MCF 10A (cell line): Measurements from ENCODE around the gene ZFAND3. TPM values are rescaled to one million over a fixed set of nuclear protein-coding genes. Genes with fewer than 3 reads are reported as not detected.

ENCODE experiments used
- BruUV-seq: library from RNA; stranded (reverse); fragments of 400-500 nt; replicated peaks from 2 replicates; lab custom pipeline; 2021; lab: Mats Ljungman, UMichigan
- CTCF ChIA-PET: fragments of 300-600 bp; sonication (Branson Sonifier 250); formaldehyde crosslinking; extraction: SDS; loops from one replicate; lab custom pipeline; 2021; ENCODE audit warnings: antibody characterized with exemption, inconsistent platforms; lab: Yijun Ruan, JAX
- POLR2A ChIA-PET: fragments of 300-600, 350-650 bp; sonication (Branson Sonifier 250); formaldehyde crosslinking; extraction: SDS; loops from one replicate; lab custom pipeline; 2020; ENCODE audit warnings: antibody characterized with exemption, inconsistent platforms; lab: Yijun Ruan, JAX
- DNase-seq: peaks from one replicate; pipeline ENCODE4 v3.0.0-alpha.2; 2018; ENCODE audit not compliant: unreplicated experiment
- H3K27ac Mint-ChIP-seq: one replicate; pipeline ENCODE4 v1.8.0; 2022; ENCODE audit warnings: mild to moderate bottlenecking, low read depth, mixed read lengths; ENCODE audit not compliant: unreplicated experiment
- H3K27me3 Mint-ChIP-seq: one replicate; pipeline ENCODE4 v1.8.0; 2022; ENCODE audit warnings: mixed read lengths; ENCODE audit not compliant: insufficient read depth, unreplicated experiment
- H3K36me3 Mint-ChIP-seq: one replicate; pipeline ENCODE4 v1.8.0; 2022; ENCODE audit warnings: mild to moderate bottlenecking, moderate library complexity, mixed read lengths; ENCODE audit not compliant: insufficient read depth, unreplicated experiment
- H3K4me1 Mint-ChIP-seq: one replicate; pipeline ENCODE4 v1.8.0; 2022; ENCODE audit warnings: mixed read lengths; ENCODE audit not compliant: insufficient read depth, unreplicated experiment
- H3K4me3 Mint-ChIP-seq: one replicate; pipeline ENCODE4 v1.8.0; 2022; ENCODE audit warnings: mild to moderate bottlenecking, moderate library complexity, mixed read lengths; ENCODE audit not compliant: unreplicated experiment
- H3K9me3 Mint-ChIP-seq: one replicate; pipeline ENCODE4 v1.8.0; 2022; ENCODE audit warnings: mixed read lengths; ENCODE audit not compliant: unreplicated experiment
- intact Hi-C: fragments of 100-400 bp; cut with micrococcal nuclease; formaldehyde crosslinking; loops from 2 replicates; pipeline ENCODE4 v1.14.1; 2022
- total RNA-seq: library from RNA; stranded (reverse); gene quantifications from 2 replicates; pipeline ENCODE4 v1.2.3, GENCODE V29; 2022
- TF ChIP-seq, protein P1 (sequence below): fragments of 200-600 bp; IDR thresholded peaks from one replicate; pipeline ENCODE4 v1.8.0; 2022; ENCODE audit warnings: antibody characterized with exemption, mild to moderate bottlenecking; ENCODE audit not compliant: unreplicated experiment

The ZFAND3 gene
- total RNA-seq, 1 experiment from 2014 or later, result 100 TPM

DNA sequence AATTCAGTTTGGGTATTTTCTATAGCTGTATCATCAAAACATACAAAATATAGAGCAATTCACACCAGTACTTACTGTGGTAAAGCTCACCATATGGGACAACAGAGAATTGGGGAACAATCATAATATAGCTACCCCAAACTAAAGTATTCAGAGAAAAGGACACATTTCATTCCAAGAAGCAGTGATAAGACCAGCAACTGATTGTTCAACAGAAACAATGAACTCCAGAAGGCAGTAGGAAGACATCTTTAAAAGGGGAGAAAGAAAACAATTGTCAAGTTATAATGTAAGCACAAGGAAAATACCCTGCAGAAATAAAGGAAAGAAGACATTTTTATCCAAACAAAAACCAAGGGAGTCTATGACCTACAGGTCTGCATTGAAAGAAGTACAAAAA, 210.9 kb downstream of the ZFAND3 start:
- intact Hi-C loops, result no loop called here
- Mint-ChIP-seq H3K27me3 (no peaks in the 10 kb centered on the region), H3K4me3 (no peak overlapping the region), H3K4me1 (peaks cover 12% of the 10 kb centered on the region), H3K36me3 (peaks cover 7% of the 10 kb centered on the region), H3K27ac (no peak overlapping the region), H3K9me3 (peaks cover 9% of the 10 kb centered on the region)
- BruUV-seq, result no TSS peak
- TF ChIP-seq, protein P1, sequence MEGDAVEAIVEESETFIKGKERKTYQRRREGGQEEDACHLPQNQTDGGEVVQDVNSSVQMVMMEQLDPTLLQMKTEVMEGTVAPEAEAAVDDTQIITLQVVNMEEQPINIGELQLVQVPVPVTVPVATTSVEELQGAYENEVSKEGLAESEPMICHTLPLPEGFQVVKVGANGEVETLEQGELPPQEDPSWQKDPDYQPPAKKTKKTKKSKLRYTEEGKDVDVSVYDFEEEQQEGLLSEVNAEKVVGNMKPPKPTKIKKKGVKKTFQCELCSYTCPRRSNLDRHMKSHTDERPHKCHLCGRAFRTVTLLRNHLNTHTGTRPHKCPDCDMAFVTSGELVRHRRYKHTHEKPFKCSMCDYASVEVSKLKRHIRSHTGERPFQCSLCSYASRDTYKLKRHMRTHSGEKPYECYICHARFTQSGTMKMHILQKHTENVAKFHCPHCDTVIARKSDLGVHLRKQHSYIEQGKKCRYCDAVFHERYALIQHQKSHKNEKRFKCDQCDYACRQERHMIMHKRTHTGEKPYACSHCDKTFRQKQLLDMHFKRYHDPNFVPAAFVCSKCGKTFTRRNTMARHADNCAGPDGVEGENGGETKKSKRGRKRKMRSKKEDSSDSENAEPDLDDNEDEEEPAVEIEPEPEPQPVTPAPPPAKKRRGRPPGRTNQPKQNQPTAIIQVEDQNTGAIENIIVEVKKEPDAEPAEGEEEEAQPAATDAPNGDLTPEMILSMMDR, result no peak
- DNase-seq, result no peak
- ChIA-PET CTCF (interaction anchor here (0.6 kb wide), 1 partner anchor 38 kb away, joined by 3 read pairs; no protein-coding TSS in a partner anchor), POLR2A (no interaction called here)

DNA sequence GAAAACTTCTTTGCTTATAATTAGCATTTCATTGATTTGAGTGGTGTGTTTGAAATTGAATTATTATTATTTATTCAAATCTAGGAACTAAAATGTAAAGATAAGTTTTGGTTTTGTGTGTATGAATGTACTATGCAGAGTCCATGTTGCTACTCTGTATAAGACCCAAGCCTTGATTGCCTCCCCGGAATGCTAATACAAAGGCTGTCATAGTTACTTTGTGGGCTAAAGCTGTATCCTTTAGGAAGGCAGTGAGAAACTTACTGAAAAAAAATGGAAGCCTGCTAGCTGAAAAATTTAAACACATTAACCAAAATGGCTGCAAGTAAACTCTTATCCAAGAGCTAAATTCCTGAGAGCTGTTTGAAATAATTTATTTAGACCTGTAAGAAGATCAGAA, 213.3 kb downstream of the ZFAND3 start:
- no peak for DNase-seq
- H3K27ac Mint-ChIP-seq, result no peak overlapping the region
- H3K36me3 Mint-ChIP-seq, result peaks cover 7% of the 10 kb centered on the region
- peaks cover 12% of the 10 kb centered on the region for H3K4me1 Mint-ChIP-seq
- ChIA-PET CTCF (interaction anchor here (0.5 to 2.4 kb wide), 16 partner anchors 9 to 631 kb away, joined by 3 to 12 read pairs (median 3); no protein-coding TSS in a partner anchor), POLR2A (interaction anchor here (0.5 to 1.3 kb wide), 2 partner anchors 161 to 358 kb away, joined by 3 read pairs; no protein-coding TSS in a partner anchor)
- H3K4me3 Mint-ChIP-seq, result no peak overlapping the region
- BruUV-seq, result no TSS peak
- H3K9me3 Mint-ChIP-seq, result peaks cover 9% of the 10 kb centered on the region
- TF ChIP-seq, protein P1, result no peak
- no peaks in the 10 kb centered on the region for H3K27me3 Mint-ChIP-seq
- intact Hi-C loops, result no loop called here

DNA sequence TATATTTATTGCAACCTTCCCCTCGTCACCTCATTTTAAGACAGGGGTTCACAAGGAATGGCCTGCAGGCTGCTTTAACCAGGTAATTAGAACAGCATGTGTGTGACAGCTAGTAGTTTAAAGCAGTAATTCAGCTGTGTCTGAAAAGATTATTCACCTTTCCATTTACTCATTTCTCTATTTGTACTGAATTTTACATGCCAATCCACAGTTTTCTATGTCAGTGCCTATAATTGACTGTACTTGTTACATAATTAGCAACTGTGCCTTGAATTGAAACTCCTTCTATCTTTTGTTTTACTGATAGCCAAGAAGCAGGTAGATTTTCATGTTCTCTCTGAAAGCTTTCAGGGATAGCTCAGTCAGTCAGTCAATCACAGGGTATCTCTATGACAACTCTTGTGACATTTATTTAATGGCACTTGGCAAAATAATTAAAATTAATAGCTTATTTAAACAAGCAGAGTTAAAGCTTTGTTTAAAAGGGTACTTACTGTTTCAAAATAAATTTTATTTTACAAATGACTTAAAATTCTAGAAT, 214.0 kb downstream of the ZFAND3 start:
- intact Hi-C loops, result no loop called here
- TF ChIP-seq, protein P1, result no peak
- BruUV-seq, result no TSS peak
- peaks cover 12% of the 10 kb centered on the region for H3K4me1 Mint-ChIP-seq
- ChIA-PET POLR2A (interaction anchor here (0.5 to 1.3 kb wide), 2 partner anchors 162 to 358 kb away, joined by 3 read pairs; no protein-coding TSS in a partner anchor), CTCF (interaction anchor here (0.6 to 2.4 kb wide), 32 partner anchors 8 to 831 kb away, joined by 3 to 12 read pairs (median 3); no protein-coding TSS in a partner anchor)
- no peak for DNase-seq
- H3K36me3 Mint-ChIP-seq, result peaks cover 7% of the 10 kb centered on the region
- no peak overlapping the region for H3K27ac Mint-ChIP-seq
- H3K27me3 Mint-ChIP-seq, result no peaks in the 10 kb centered on the region
- H3K9me3 Mint-ChIP-seq, result peaks cover 9% of the 10 kb centered on the region
- H3K4me3 Mint-ChIP-seq, result no peak overlapping the region

DNA sequence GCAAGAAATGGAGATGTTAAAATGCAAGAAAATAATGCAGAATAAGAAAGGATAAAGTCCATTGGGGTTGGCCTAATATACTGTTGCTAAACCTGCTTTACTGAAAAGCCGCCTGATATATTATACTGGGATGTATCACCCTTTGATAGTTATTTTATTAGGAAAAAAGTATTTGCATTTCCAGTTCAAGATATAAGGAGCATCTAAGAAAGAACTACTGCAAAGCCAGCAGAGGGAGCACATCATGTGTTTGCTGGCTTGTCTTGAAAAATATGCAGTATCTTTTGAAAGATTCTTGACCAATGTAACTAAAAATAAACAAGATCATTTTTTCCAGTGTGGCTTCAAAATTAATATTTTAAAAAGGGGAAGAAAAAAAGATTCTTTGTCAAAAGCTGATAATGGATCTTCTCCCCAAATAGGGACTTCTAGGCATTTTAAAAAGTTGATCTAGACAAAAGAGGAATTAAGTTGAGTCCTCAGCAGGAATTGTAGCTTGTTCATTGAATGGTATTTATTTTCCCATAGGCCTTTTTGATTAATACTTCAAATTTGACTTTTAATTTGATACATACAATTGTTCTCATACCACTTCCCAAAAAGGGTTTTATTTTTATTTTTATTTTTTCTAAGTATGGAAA, 214.9 kb downstream of the ZFAND3 start:
- Mint-ChIP-seq H3K36me3 (peaks cover 7% of the 10 kb centered on the region), H3K9me3 (peaks cover 9% of the 10 kb centered on the region), H3K4me1 (peaks cover 12% of the 10 kb centered on the region), H3K4me3 (no peak overlapping the region), H3K27me3 (no peaks in the 10 kb centered on the region), H3K27ac (no peak overlapping the region)
- TF ChIP-seq, protein P1, result peak; percentile 39
- ChIA-PET CTCF (interaction anchor here (0.6 to 2.4 kb wide), 32 partner anchors 10 to 557 kb away, joined by 3 to 12 read pairs (median 4); no protein-coding TSS in a partner anchor), POLR2A (interaction anchor here (0.7 kb wide), 2 partner anchors 15 to 546 kb away, joined by 3 read pairs; no protein-coding TSS in a partner anchor)
- no TSS peak for BruUV-seq
- DNase-seq, result peak; percentile 40
- intact Hi-C loops, result loop anchor here (1.0 kb wide), 1 partner anchor 460 kb away; no protein-coding TSS in a partner anchor
